IPS-18c (cell line): ENCODE results near the gene TRABD2B.
A peak's percentile ranks its signal among the peaks of the same experiment; 100 is the strongest.

Source experiments
- H3K4me3 ChIP-seq: 2 replicates; pipeline ENCODE4 v1.7.0; 2013; ENCODE audit warnings: low read depth, mild to moderate bottlenecking, low read length, moderate library complexity; ENCODE audit not compliant: insufficient read depth
- H3K9me3 ChIP-seq: one replicate; pipeline ENCODE4 v1.6.1; 2013; ENCODE audit warnings: mild to moderate bottlenecking, low read length, moderate library complexity; ENCODE audit not compliant: control insufficient read depth, insufficient read depth

TRABD2B gene

GRCh38 chr1:47997289-47998200 lies at the start of gene TRABD2B:
Gene TRABD2B, minus strand, starts transcription at chr1:47997385.
- Histone ChIP-seq H3K4me3 (peak within 1 kb of the TSS; percentile 68), H3K9me3 (no peaks in the 10 kb centered on the region)

GRCh38 chr1:48044311-48044710 lies 47.1 kb upstream of the TRABD2B start:
- H3K9me3 ChIP-seq = no peaks in the 10 kb centered on the region
- H3K4me3 ChIP-seq = no peak overlapping the region

DNA sequence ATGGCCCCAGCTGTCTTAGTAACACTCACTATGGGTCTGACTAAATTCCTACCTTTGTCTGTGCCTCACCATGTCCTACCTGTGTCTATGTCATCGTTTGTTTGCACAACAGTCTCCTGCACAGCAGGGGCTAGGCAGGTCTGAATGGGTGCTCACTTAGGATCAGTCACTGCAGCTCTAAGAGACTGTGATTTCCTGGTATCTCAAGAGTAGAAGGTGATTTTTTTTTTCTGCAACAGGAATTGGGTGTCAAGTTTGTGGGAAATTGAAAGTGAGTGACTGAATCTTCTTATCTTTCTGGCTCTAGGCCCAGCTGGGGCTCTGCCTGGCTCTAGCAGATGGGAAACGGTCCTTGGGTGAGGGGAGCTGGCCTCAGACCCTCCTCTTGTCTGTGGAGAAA lies 46.4 kb upstream of the TRABD2B start:
- H3K4me3 ChIP-seq = no peak overlapping the region
- H3K9me3 ChIP-seq = no peaks in the 10 kb centered on the region

- H3K9me3 ChIP-seq = no peaks in the 10 kb centered on the region
- H3K4me3 ChIP-seq = no peak overlapping the region
Observed at GRCh38 chr1:48040154-48040553, 43.0 kb upstream of the TRABD2B start.

DNA sequence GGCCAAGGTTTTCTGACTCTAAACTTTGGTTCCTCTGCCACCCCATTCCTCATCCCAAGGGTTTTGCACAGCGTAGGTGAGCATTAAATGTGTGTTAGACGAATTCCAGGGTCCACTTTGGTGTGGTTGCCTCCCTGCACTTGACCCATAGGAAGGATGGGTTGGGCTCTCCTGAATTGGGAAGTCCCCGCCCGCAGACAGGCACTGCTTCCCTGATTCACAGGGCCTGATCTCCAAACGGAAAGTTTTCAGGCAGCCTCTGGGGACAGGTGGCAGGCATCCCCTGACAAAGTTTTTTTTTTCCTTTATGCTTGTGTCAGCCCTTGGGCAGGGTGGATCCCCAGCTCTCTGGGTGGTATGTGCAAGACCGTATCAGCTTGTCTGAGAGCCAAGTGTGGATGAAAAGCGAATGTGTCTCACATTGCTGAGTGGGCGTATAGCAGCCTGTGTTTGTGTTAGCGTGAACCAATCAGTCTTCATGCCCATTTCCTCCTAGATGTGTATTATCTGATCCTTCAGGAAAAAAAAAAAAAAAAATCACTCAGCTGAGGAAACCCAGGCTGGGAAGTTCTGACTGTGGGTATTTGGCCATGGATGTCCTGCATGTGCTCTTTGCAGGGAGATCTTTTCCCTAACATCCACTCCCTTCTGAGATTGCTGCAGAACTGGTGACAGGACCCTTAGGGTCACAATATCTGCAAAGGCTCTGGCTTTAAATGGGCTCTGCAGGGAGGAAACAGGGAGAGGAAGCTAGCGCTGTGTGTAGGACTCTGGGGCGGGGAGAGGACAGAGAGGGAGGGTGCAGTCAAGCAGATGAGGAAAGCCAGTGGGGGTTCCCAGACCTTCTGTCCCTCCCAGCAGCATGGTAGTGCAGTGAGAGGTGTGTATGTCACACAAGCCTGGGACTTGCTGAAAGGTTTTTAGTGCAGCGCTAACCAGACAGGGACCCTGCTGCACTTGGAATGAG lies 42.2 kb upstream of the TRABD2B start:
- no peaks in the 10 kb centered on the region for H3K9me3 ChIP-seq
- no peak overlapping the region for H3K4me3 ChIP-seq

GRCh38 chr1:48038270-48038767 lies 41.1 kb upstream of the TRABD2B start:
- Histone ChIP-seq H3K9me3 (no peaks in the 10 kb centered on the region), H3K4me3 (no peak overlapping the region)

DNA sequence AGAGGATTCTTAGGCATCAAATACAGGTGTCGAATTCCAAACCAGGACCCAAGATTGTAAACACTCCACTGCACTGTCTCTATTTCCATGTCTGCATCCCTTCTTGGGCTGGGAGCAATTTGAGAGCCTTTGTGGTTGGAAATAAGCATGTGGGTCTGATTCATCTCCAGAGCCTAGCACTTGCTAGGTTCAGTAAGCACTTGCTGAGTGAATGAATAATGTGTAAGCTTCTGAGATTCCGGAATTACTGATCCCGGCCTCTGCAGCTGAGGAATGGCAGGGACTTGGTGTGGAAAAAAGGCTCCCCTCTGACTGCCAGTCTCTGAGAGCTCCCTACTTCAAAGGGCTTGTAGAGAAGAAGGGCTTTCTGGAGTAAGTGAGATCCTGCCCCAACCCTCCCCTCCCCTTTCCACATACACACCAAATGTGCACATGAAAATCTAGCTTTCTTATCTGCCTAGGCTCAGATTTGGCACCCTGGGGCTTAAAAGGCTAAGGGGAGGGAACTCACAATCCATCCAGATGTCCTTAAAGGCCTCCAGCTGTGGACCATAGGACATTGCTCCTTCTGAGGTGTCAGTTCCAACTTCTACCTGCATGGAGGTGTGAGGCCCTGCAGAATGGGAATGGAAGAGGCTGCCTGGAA lies 39.6 kb upstream of the TRABD2B start:
- Histone ChIP-seq H3K4me3 (no peak overlapping the region), H3K9me3 (no peaks in the 10 kb centered on the region)

DNA sequence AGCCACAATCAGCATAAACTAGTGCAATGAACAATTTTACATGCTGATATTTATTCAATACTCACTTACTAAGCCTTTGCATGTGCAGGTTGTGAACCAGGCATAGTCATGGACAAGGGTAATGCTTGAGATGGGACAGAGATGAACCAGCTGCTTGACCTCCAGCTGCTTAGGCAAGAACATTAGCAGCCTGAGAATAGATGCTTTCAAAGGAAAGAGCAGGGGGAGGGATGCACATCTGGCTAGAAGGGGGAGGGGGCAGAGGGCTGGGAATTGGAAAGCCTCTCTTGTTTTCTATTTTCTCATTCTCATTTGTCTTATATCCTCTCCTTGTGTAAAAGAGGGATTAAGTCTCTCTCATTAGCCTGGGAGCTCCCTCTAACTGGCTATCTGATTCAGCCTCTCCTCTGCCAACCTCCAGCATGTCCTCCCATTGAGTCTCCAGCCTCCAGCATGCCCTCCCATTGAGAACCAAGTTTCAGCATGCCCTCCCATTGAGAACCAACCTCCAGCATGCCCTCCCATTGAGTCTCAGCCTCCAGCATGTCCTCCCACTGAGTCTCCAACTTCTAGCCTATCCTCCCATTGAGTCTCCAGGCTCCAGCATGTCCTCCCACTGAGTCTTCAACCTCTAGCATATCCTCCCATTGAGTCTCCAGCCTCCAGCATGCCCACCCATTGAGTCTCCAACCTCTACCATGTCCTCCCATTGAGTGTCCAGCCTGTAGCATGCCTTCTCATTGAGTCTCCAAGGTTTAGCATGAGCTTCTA lies 38.4 kb upstream of the TRABD2B start:
- H3K4me3 ChIP-seq = no peak overlapping the region

GRCh38 chr1:48033495-48034045 lies 36.4 kb upstream of the TRABD2B start:
- no peak overlapping the region for H3K4me3 ChIP-seq
- no peaks in the 10 kb centered on the region for H3K9me3 ChIP-seq

More for the DNA sequence above, 38.4 kb upstream of the TRABD2B start:
- no peaks in the 10 kb centered on the region for H3K9me3 ChIP-seq

DNA sequence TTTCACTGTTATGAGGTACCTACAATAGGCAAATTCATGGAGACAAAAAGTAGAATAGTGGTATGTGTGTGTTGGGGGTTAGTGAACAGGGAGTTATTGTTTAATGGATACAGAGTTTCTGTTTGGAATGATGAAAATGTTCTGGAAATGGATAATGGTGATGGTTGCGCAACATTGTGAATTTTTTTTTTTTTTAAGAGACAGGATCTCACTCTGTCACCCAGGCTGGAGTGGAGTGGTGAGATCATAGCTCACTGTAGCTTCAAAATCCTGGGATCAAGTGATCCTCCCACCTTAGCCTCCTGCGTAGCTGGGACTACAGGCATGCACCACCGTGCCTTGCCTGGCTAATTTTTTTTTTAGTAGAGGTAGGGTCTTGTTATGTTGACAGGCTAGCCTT lies 34.5 kb upstream of the TRABD2B start:
- H3K9me3 ChIP-seq = no peaks in the 10 kb centered on the region
- no peak overlapping the region for H3K4me3 ChIP-seq

- no peak overlapping the region for H3K4me3 ChIP-seq
- H3K9me3 ChIP-seq = no peaks in the 10 kb centered on the region
Observed at GRCh38 chr1:48030696-48031365, 33.6 kb upstream of the TRABD2B start.

- Histone ChIP-seq H3K9me3 (no peaks in the 10 kb centered on the region), H3K4me3 (no peak overlapping the region)
Observed at GRCh38 chr1:48030211-48030610, 33.0 kb upstream of the TRABD2B start.

DNA sequence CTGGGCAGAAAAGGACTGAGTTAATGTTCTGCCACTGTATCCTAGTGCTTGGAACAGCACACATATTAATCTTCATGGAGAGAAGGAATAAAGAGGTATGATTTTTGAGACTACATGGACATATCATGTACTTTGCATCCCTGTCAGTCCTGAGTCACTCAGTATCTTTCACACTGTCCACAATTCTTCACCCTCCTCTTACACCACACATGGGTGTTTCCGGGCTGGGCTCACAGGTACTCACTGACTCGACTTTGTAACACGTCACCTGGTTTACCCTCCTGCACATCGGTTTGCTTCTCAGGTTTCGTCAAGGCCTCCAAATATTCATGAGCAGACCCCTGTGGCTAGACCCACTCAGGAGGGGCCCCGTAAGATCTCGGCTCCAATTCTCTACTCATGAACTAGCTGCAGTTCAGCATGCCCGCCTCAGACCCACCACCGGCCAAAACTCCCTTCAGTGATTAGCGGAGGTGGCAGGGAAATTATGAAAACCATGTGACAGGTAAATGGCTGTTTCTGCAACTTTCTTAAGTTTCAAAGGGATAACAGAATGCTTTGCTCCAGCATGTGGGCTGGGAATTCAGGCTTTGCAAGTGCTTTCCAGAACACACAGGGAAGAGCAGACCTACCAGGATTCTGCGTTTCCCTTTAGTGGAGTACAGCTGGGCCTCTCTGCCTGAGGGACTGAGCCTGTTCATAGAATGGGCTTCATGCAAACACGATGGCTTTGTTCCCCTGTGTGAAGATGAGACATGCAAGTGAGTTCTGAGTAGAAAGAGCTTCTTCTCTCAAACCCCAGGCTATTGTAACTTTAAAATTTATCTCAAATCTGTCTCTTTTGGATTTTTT lies 31.3 kb upstream of the TRABD2B start:
- H3K4me3 ChIP-seq = no peak overlapping the region
- no peaks in the 10 kb centered on the region for H3K9me3 ChIP-seq

GRCh38 chr1:48027533-48027835 lies 30.3 kb upstream of the TRABD2B start:
- H3K4me3 ChIP-seq = no peak overlapping the region
- H3K9me3 ChIP-seq = no peaks in the 10 kb centered on the region
